GM19452 (cell line): Measurements from ENCODE around the gene CRACR2A.

Experiments
- ATAC-seq: cut with Tn5 transposase; IDR thresholded peaks from one replicate; pipeline ENCODE4 v1.9.1; 2021; ENCODE audit not compliant: unreplicated experiment

The CRACR2A gene

GRCh38 chr12:3568695-3569094 lies 184.2 kb downstream of the CRACR2A start:
- ATAC-seq = no peak

DNA sequence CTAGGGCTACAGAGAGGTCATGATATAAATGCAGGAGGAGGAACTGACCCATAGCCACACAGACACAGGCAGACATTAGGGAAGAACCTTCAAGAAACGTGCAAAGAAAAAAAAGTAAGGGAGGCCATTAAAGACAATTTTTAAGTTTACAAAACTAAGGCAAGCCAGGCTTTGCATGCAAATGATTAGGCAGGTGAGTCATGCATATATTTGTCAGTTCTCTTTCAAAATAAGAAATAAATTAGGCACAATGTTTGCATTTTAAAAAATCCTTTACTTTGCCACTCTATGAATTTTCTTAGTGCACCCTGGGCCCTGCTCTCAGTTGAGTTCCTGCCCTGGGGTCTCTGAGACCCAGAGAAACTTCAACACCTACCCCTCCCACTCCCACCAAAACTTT lies 186.9 kb downstream of the CRACR2A start:
- no peak for ATAC-seq
